ENCODE measurements around the gene IFNA13. TPM values are rescaled to one million over a fixed set of nuclear protein-coding genes. Genes with fewer than 3 reads are reported as not detected.

The IFNA13 gene
- total RNA-seq, 4 donors from 2014 or later: not detected

- Histone ChIP-seq H3K36me3 (no peaks in the 10 kb centered on the region), H3K4me1 (peaks cover 82% of the 10 kb centered on the region), H3K4me3 (peak overlapping the region; percentile 11), H3K9me3 (no peaks in the 10 kb centered on the region), H3K27me3 (no peaks in the 10 kb centered on the region), H3K27ac (no peak overlapping the region)
- DNase-seq (ENCODE audit: low spot score in 2 of 2): no peak
- TF ChIP-seq POLR2AphosphoS5 (IDR thresholded peaks at IDR 0.05) (no peak), EP300 (IDR thresholded peaks at IDR 0.05) (no peak), POLR2A (IDR thresholded peaks at IDR 0.05) (no peak)
- 39% methylated on average over 5 of the region's 5 CpGs for whole genome bisulfite sequencing
Measured at GRCh38 chr9:21331676-21332402, 36.0 kb downstream of the IFNA13 start.

- Histone ChIP-seq H3K4me1 (peaks cover 43% of the 10 kb centered on the region), H3K27me3 (no peaks in the 10 kb centered on the region), H3K27ac (no peak overlapping the region), H3K36me3 (peaks cover 22% of the 10 kb centered on the region), H3K4me3 (no peak overlapping the region), H3K9me3 (no peaks in the 10 kb centered on the region)
- DNase-seq (ENCODE audit: low spot score in 2 of 2): no peak
- 30% methylated on average over 2 of the region's 2 CpGs for WGBS
- TF ChIP-seq EP300 (IDR thresholded peaks at IDR 0.05): no peak
- TF ChIP-seq, protein P1, sequence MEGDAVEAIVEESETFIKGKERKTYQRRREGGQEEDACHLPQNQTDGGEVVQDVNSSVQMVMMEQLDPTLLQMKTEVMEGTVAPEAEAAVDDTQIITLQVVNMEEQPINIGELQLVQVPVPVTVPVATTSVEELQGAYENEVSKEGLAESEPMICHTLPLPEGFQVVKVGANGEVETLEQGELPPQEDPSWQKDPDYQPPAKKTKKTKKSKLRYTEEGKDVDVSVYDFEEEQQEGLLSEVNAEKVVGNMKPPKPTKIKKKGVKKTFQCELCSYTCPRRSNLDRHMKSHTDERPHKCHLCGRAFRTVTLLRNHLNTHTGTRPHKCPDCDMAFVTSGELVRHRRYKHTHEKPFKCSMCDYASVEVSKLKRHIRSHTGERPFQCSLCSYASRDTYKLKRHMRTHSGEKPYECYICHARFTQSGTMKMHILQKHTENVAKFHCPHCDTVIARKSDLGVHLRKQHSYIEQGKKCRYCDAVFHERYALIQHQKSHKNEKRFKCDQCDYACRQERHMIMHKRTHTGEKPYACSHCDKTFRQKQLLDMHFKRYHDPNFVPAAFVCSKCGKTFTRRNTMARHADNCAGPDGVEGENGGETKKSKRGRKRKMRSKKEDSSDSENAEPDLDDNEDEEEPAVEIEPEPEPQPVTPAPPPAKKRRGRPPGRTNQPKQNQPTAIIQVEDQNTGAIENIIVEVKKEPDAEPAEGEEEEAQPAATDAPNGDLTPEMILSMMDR (IDR thresholded peaks at IDR 0.05): peak; percentile 9 to 44
Measured at GRCh38 chr9:21326526-21327139, 41.2 kb downstream of the IFNA13 start.

DNA sequence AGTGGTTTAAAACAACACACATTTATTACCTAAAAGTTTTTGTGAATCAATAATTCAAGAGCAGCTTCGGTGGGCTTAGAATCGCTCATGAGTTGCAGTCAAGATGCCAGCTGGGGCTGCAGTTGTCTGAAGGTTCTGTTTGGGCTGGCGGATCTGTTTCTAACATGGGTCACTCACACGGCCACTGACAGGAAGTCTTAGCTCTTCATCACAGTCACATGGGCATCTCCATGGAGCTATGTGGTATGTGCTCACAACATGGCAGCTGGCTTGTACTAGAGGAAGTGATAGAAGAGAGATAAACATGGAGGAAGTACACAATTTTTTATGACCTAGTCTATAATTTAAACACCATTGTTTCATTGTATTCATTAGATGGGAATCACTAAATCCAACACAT, 43.8 kb downstream of the IFNA13 start:
- DNase-seq (ENCODE audit: low spot score in 2 of 2): no peak
- Histone ChIP-seq H3K9me3 (no peaks in the 10 kb centered on the region), H3K4me1 (peaks cover 18% of the 10 kb centered on the region), H3K27ac (no peak overlapping the region), H3K4me3 (no peak overlapping the region), H3K36me3 (peaks cover 28% of the 10 kb centered on the region), H3K27me3 (no peaks in the 10 kb centered on the region)
- 75% methylated on average over 4 of the region's 4 CpGs for WGBS
- TF ChIP-seq EP300 (IDR thresholded peaks at IDR 0.05) (no peak), POLR2AphosphoS5 (IDR thresholded peaks at IDR 0.05) (no peak), POLR2A (IDR thresholded peaks at IDR 0.05) (no peak)
- TF ChIP-seq, protein P1 (IDR thresholded peaks at IDR 0.05): no peak

DNA sequence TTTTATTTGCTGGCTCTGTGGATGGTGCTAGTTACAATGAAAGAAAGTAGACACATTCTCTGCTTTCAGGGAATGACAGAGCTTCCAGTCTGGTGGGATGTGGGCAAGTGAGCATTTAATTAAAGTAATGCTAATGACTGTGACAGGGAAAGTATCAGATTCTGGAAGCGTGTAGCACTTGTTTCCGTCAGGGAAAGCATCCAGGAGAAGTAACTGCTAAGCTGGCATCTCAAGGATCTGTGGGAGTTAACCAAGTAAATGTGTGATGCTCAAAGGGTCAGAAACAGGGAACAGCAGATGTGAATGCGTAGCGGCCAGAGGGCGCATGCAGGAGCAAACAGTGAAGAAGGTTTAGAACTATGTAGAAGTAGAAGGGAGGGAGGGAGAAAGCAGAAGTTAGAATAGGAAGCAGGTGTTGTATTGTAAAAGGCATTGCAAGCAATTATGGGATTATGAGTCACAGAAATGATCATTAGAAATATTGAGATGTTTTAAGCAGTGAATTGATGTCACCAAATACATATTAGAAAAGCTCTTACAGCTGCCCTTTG, 44.9 kb downstream of the IFNA13 start:
- Histone ChIP-seq H3K4me1 (peaks cover 9% of the 10 kb centered on the region), H3K36me3 (peaks cover 28% of the 10 kb centered on the region), H3K27me3 (no peaks in the 10 kb centered on the region), H3K9me3 (no peaks in the 10 kb centered on the region), H3K4me3 (no peak overlapping the region), H3K27ac (no peak overlapping the region)
- no peak for DNase-seq (ENCODE audit: low spot score in 2 of 2)
- no peak for TF ChIP-seq EP300 (IDR thresholded peaks at IDR 0.05)
- no peak for TF ChIP-seq POLR2A (IDR thresholded peaks at IDR 0.05)
- TF ChIP-seq, protein P1 (IDR thresholded peaks at IDR 0.05): no peak
- no peak for TF ChIP-seq POLR2AphosphoS5 (IDR thresholded peaks at IDR 0.05)
- 81% methylated on average over 5 of the region's 5 CpGs for WGBS

DNA sequence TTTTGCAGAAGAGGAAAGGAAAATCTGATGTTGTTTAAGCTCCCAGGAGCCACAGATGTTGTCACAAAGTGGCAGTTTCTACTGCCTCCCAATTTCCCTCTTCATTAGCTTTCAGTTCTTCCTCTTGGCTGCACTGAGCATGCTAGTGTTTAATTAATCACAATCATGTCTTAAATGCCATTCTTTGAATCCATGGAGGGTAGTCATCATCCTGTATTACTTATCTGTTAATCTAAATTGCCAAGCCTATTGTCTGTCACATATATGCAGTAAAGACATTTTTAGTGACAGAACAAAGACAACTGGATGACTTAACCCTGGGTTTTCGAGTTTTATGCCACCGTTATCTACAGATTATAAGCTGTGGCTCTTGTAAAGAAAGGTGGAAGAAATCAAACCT, 47.4 kb downstream of the IFNA13 start:
- Histone ChIP-seq H3K9me3 (no peaks in the 10 kb centered on the region), H3K36me3 (peaks cover 28% of the 10 kb centered on the region), H3K27me3 (no peaks in the 10 kb centered on the region), H3K4me3 (no peak overlapping the region), H3K27ac (no peak overlapping the region), H3K4me1 (peaks cover 7% of the 10 kb centered on the region)
- no peak for TF ChIP-seq POLR2A (IDR thresholded peaks at IDR 0.05)
- no peak for DNase-seq (ENCODE audit: low spot score in 2 of 2)
- WGBS: 78% methylated on average over 2 of the region's 2 CpGs
